HepG2 (cell line): ENCODE data around the gene ARFGAP2. TPM values are rescaled to one million over a fixed set of nuclear protein-coding genes. Genes with fewer than 3 reads are reported as not detected.
A peak's percentile ranks its signal among the peaks of the same experiment; 100 is the strongest.

ENCODE experiments used
- ATAC-seq: fragments of 200-7000 bp; cut with Tn5 transposase; 3 replicates; pipeline ENCODE4 v1.9.1; 2020; ENCODE audit warnings: mild to moderate bottlenecking, moderate library complexity
- BruUV-seq: library from RNA; stranded (reverse); fragments of 400-500 nt; replicated peaks from 2 replicates; lab custom pipeline; 2021; lab: Mats Ljungman, UMichigan
- CTCF ChIA-PET: fragments of 300-600 bp; formaldehyde crosslinking; extraction: SDS; loops from one replicate; lab custom pipeline; 2021; ENCODE audit warnings: low total read pairs, inconsistent platforms, low intra/inter-chr PET ratio; lab: Yijun Ruan, JAX
- POLR2A ChIA-PET: fragments of 350-600 bp; sonication (Branson Sonifier 250); formaldehyde crosslinking; loops from one replicate; lab custom pipeline; 2020; ENCODE audit warnings: antibody characterized with exemption, inconsistent platforms; lab: Yijun Ruan, JAX
- DNase-seq: peaks from one replicate; pipeline ENCODE4 v3.0.0-alpha.2; 2015; ENCODE audit warnings: low spot score
- FAIRE-seq: peaks from 3 replicates; lab custom pipeline; 2011; peaks lifted over from hg19 to GRCh38; lab: Jason Lieb, UNC
- H2AFZ ChIP-seq: one replicate; pipeline ENCODE4 v1.6.1; 2011; ENCODE audit warnings: low read length, inconsistent platforms
- H3K27ac ChIP-seq: fragments of 300-600 bp; 3 replicates; pipeline ENCODE4 v1.8.0; 2011; ENCODE audit warnings: mixed run types, mild to moderate bottlenecking, mixed read lengths, low read length, inconsistent platforms; ENCODE audit not compliant: insufficient read depth; ENCODE audit errors: extremely low read length
- H3K27me3 ChIP-seq, 2 experiments: fragments of 200-600 bp in 1 of 2; 2 replicates in 1 of 2; 3 replicates in 1 of 2; pipeline versions ENCODE4 v1.6.0 to v1.8.0; 2011; ENCODE audit warnings: low read length in 2 of 2, mild to moderate bottlenecking in 2 of 2, moderate library complexity in 2 of 2, inconsistent platforms in 1 of 2; ENCODE audit not compliant: insufficient read depth in 2 of 2, control insufficient read depth in 1 of 2
- H3K36me3 ChIP-seq, 2 experiments: fragments of 200-600 bp in 1 of 2; replicated peaks in 1 of 2; 2 replicates in 1 of 2; 3 replicates in 1 of 2; pipeline versions ENCODE4 v1.5.1 to v1.8.0; 2011; ENCODE audit warnings: low read length in 2 of 2, inconsistent platforms in 1 of 2; ENCODE audit not compliant: insufficient read depth in 2 of 2, control insufficient read depth in 1 of 2
- H3K4me1 ChIP-seq: 2 replicates; pipeline ENCODE4 v1.5.1; 2012; ENCODE audit warnings: low read length, inconsistent platforms; ENCODE audit not compliant: insufficient read depth
- H3K4me2 ChIP-seq: 2 replicates; pipeline ENCODE4 v1.6.0; 2011; ENCODE audit warnings: low read depth, low read length, inconsistent platforms
- H3K4me3 ChIP-seq, 3 experiments: fragments of 200-600 bp in 1 of 3; sonication (generic), shearing (Covaris generic) in 1 of 3; replicated peaks in 1 of 3; 2 replicates each; pipeline ENCODE4 v1.5.1; 2011 to 2016; ENCODE audit warnings: low read length in 3 of 3, inconsistent platforms in 2 of 3, low read depth in 2 of 3, mild to moderate bottlenecking in 2 of 3, control low read depth in 1 of 3, mixed read lengths in 1 of 3; ENCODE audit not compliant: insufficient read depth in 1 of 3
- H3K79me2 ChIP-seq: one replicate; pipeline ENCODE4 v1.6.1; 2011; ENCODE audit warnings: low read length, inconsistent platforms; ENCODE audit not compliant: insufficient read depth
- H3K9ac ChIP-seq: 2 replicates; pipeline ENCODE4 v1.6.0; 2011; ENCODE audit warnings: mild to moderate bottlenecking, low read depth, low read length, inconsistent platforms; ENCODE audit not compliant: insufficient read depth
- H3K9me3 ChIP-seq: 2 replicates; pipeline ENCODE4 v1.5.1; 2012; ENCODE audit warnings: mild to moderate bottlenecking, low read length
- H4K20me1 ChIP-seq: 2 replicates; pipeline ENCODE4 v1.6.0; 2011; ENCODE audit warnings: inconsistent platforms, mild to moderate bottlenecking, low read length, moderate library complexity; ENCODE audit not compliant: insufficient read depth
- HDAC6 ChIP-seq: fragments of 200-600 bp; sonication (generic); IDR thresholded peaks from 2 replicates; pipeline ENCODE4 v1.7.0; 2017; ENCODE audit warnings: mild to moderate bottlenecking, antibody characterized with exemption, low read length, low read depth
- HNF1A ChIP-seq, 2 experiments: sonication (generic) in 1 of 2; formaldehyde crosslinking in 1 of 2; IDR thresholded peaks; 2 replicates each; pipeline versions ENCODE4 v1.4.0 to v1.6.1; 2016 to 2020; ENCODE audit warnings: borderline replicate concordance in 1 of 2, low read depth in 1 of 2, mild to moderate bottlenecking in 1 of 2, missing genetic modification reagents in 1 of 2
- MEIS2 ChIP-seq: sonication (generic); formaldehyde crosslinking; IDR thresholded peaks from 2 replicates; pipeline ENCODE4 v1.9.0; 2021; ENCODE audit warnings: mild to moderate bottlenecking, missing genetic modification reagents
- NCOA5 ChIP-seq: sonication (generic); formaldehyde crosslinking; IDR thresholded peaks from 2 replicates; pipeline ENCODE4 v1.4.0; 2020; ENCODE audit warnings: missing genetic modification reagents
- POLR2AphosphoS5 ChIP-seq: IDR thresholded peaks from 2 replicates; pipeline ENCODE4 v1.6.1; 2012; ENCODE audit warnings: low read depth, low read length
- RARG ChIP-seq: sonication (generic); formaldehyde crosslinking; IDR thresholded peaks from 2 replicates; pipeline ENCODE4 v1.4.0; 2020; ENCODE audit warnings: low read depth, mild to moderate bottlenecking, missing genetic modification reagents
- RBM22 ChIP-seq: fragments of 200-400 bp; formaldehyde crosslinking; optimal IDR thresholded peaks from 2 replicates; pipeline ENCODE3; 2017; ENCODE audit warnings: mild to moderate bottlenecking, low read length, moderate library complexity
- REL ChIP-seq: sonication (generic); formaldehyde crosslinking; conservative IDR thresholded peaks from 2 replicates; pipeline ENCODE4 v1.8.0; 2022; ENCODE audit warnings: mild to moderate bottlenecking, missing genetic modification reagents, moderate library complexity
- SIN3A ChIP-seq: IDR thresholded peaks from 2 replicates; pipeline ENCODE4 v1.6.1; 2011; ENCODE audit warnings: low read depth, mild to moderate bottlenecking, control low read depth, low read length, borderline replicate concordance
- SSRP1 ChIP-seq: IDR thresholded peaks from 2 replicates; pipeline ENCODE4 v1.6.1; 2016; ENCODE audit warnings: control low read depth
- TERF1 ChIP-seq: sonication (generic); formaldehyde crosslinking; IDR thresholded peaks from 2 replicates; pipeline ENCODE4 v1.8.0; 2022; ENCODE audit warnings: mild to moderate bottlenecking, missing genetic modification reagents, moderate library complexity
- ZMYM2 ChIP-seq: sonication (generic); formaldehyde crosslinking; IDR thresholded peaks from 2 replicates; pipeline ENCODE4 v1.8.0; 2022; ENCODE audit warnings: mild to moderate bottlenecking, missing genetic modification reagents
- ZNF501 ChIP-seq: sonication (generic); formaldehyde crosslinking; IDR thresholded peaks from 2 replicates; pipeline ENCODE4 v1.5.1; 2020; ENCODE audit warnings: mild to moderate bottlenecking, moderate library complexity, missing genetic modification reagents
- WGBS: methylation state at CpG from one replicate; pipeline ENCODE4 v1.1.6; 2017; ENCODE audit warnings: low lambda C conversion rate; 5-methylcytosine and 5-hydroxymethylcytosine counted together
- in situ Hi-C: cut with HindIII; loops from 2 replicates; pipeline ENCODE4 v1.10.0; 2017; ENCODE audit warnings: low pct_unique_long_range_greater_than_20kb; ENCODE audit not compliant: extremely low pct_ligation_motif_present
- intact Hi-C: fragments of 100-400 bp; cut with micrococcal nuclease; formaldehyde crosslinking; loops from one replicate; pipeline ENCODE4 v1.10.0; 2022; ENCODE audit not compliant: unreplicated experiment
- polyA plus RNA-seq, 8 experiments: library from polyadenylated mRNA; depleted of rRNA in 3 of 8; stranded (reverse) in 7 of 8; unstranded in 1 of 8; fragments of >200 nt; fragmentation: Illumina TruSeq in 4 of 8; extraction: Trizol in 4 of 8; gene quantifications; 2 replicates each; pipeline versions ENCODE4 v1.2.1 to v1.2.3, GENCODE V29; 2011 to 2016; ENCODE audit warnings: low read depth in 4 of 8, missing spikeins in 1 of 8, mixed read lengths in 1 of 8; ENCODE audit not compliant: insufficient read depth in 1 of 8
- total RNA-seq, 5 experiments: library from RNA; depleted of rRNA; stranded (reverse); fragments of >200 nt; fragmentation: Illumina TruSeq; extraction: Trizol; gene quantifications; 2 replicates each; pipeline ENCODE4 v1.2.3, GENCODE V29; 2016; ENCODE audit warnings: low read depth in 1 of 5

The ARFGAP2 gene
- total and polyA plus RNA-seq, 2 of the 13 experiments (the other 11 are each of a cell fraction or from before 2014, with no cell fraction given): 32.3 to 75.3 TPM

GRCh38 chr11:47163193-47163592 is 13.5 kb downstream of the ARFGAP2 start:
- ATAC-seq: no peak
- POLR2A ChIA-PET: interaction anchor here (0.6 to 1.5 kb wide), 4 partner anchors 10 to 100 kb away, joined by 3 to 6 read pairs (median 4); no protein-coding TSS in a partner anchor
- peaks cover 26 to 41% of the 10 kb centered on the region in 2 experiments for H3K36me3 ChIP-seq
- H3K4me3 ChIP-seq: no peak overlapping the region
- BruUV-seq: no TSS peak
- TF ChIP-seq MEIS2 (CRISPR knock-in tag): no peak
- no peak for TF ChIP-seq TERF1 (CRISPR knock-in tag)
- TF ChIP-seq RARG (CRISPR knock-in tag): no peak
- TF ChIP-seq SSRP1 (CRISPR knock-in tag): 0 out of 2 replicates have a peak, but pooled peaks have one; percentile 28
- no peak for TF ChIP-seq HNF1A (IDR thresholded peaks at IDR 0.05; ENCODE audit: low read depth)
- no peak for TF ChIP-seq HNF1A (CRISPR knock-in tag; IDR thresholded peaks at IDR 0.05; ENCODE audit: borderline replicate concordance)
- no peak for TF ChIP-seq ZMYM2
- 0 out of 2 replicates have a peak, but pooled peaks have one; percentile 14 for TF ChIP-seq POLR2AphosphoS5
- TF ChIP-seq NCOA5: no peak
- TF ChIP-seq REL: no peak
- TF ChIP-seq ZNF501: no peak
- TF ChIP-seq SIN3A: no peak
- TF ChIP-seq HDAC6: no peak
- peak; percentile 34 for TF ChIP-seq RBM22
- TF ChIP-seq, all 625 proteins: peak for 3
- no peak overlapping the region for H3K4me2 ChIP-seq
- H3K4me1 ChIP-seq: peaks cover 21% of the 10 kb centered on the region
- CTCF ChIA-PET: interaction anchor here (5.3 kb wide), 1 partner anchor 274 kb away, joined by 52 read pairs; no protein-coding TSS in a partner anchor
- no peak overlapping the region for H3K9ac ChIP-seq
- H2AFZ ChIP-seq: no peak overlapping the region
- H3K27me3 ChIP-seq: no peaks in the 10 kb centered on the region
- in situ Hi-C loops (loop anchor here (5.0 kb wide), 1 partner anchor 276 kb away; no protein-coding TSS in a partner anchor), intact Hi-C loops (no loop called here)
- H3K9me3 ChIP-seq: no peaks in the 10 kb centered on the region
- FAIRE-seq (no peak), DNase-seq (no peak)
- H3K79me2 ChIP-seq: peaks cover 3% of the 10 kb centered on the region
- 96% methylated on average over 3 of the region's 3 CpGs for WGBS
- H4K20me1 ChIP-seq: peaks cover 10% of the 10 kb centered on the region; the same call in 1 of the 2 replicates
- H3K27ac ChIP-seq: no peak overlapping the region
